ENCODE measurements around the gene SCG3.
A peak's percentile ranks its signal among the peaks of the same experiment; 100 is the strongest.

SCG3 gene

GRCh38 chr15:51680321-51680720 is 982 bp upstream of the SCG3 start:
- DNase-seq: no peak

DNA sequence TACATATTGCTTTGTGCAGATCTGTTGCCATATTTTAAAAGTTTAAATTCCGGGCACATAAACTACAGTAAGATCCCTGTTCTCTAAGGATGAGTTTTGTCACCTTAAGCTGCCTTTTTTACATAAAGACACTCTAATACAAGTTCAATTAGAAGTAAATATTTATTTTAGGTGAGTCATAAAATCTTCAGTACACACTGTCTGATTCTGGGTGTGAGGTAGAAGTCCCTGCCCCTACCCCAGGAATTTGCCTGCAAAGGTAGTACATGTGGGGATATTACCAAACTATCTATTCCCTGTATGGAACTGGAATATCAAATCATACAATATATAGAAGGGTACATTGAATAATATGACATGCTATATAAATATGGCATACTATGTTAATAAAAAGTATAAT is 6.3 kb downstream of the SCG3 start:
- no peak for DNase-seq

DNA sequence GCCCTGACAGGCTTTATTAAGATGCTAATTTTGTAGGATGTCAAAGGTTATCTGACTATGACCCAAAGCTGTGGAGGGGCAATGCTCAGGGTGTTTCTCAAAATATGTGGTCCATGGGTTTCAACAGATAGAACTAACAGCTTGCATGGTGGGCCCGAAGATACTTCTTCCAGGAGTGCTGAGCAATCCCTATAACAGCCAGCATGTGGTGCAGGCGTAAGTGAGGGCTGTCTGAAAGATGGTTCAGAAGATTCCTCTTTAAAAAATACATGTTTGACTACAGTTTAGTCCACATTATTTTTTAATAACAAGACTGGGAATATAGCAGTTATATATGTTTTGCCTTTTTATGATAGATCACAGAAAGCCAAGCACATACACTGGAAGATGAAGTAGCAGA is 7.6 kb downstream of the SCG3 start:
- DNase-seq: no peak

GRCh38 chr15:51692154-51692553 is 10.9 kb downstream of the SCG3 start:
- no peak for DNase-seq

- DNase-seq: no peak
Measured at GRCh38 chr15:51696566-51696965, 15.3 kb downstream of the SCG3 start.

GRCh38 chr15:51697163-51697562 is 15.9 kb downstream of the SCG3 start:
- DNase-seq: no peak

- no peak for DNase-seq
Measured at GRCh38 chr15:51699373-51699772, 18.1 kb downstream of the SCG3 start.

DNA sequence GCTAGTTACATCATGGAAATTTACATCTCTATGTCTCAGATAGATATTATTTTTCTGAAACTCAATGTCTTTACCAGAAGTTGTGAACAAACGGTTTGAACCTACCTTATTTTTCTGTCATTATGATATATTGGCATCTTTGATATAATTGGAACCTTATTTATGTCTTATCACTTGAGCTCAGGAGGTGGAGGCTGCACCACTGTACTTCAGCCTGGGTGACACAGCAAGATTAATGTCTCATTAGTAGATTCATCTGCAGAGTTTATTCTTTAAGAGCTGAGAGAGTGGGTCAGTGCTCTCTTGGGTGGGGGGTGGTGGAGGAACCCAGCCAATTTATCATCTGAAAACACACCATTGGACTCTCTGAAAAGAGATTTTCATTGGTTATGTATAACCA is 21.4 kb downstream of the SCG3 start:
- no peak for DNase-seq

DNA sequence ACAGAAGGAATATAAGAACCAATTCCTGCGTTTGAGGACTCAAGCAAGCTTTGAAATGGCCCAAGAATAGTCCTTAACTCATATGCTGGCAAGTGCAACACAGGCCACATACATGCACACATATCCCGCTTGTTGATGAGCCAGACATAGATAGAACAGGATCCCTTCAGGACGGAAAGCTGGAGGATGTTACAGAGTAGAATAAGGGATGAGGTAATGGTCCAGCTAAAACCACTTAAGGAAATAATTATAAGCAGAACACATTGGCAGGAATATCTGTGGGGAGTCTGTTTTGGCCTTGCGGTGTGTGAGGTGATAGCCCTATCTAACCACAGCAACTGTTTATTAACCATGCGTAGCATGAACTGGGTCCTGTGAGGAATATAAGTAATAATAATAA is 25.0 kb downstream of the SCG3 start:
- DNase-seq: no peak

DNA sequence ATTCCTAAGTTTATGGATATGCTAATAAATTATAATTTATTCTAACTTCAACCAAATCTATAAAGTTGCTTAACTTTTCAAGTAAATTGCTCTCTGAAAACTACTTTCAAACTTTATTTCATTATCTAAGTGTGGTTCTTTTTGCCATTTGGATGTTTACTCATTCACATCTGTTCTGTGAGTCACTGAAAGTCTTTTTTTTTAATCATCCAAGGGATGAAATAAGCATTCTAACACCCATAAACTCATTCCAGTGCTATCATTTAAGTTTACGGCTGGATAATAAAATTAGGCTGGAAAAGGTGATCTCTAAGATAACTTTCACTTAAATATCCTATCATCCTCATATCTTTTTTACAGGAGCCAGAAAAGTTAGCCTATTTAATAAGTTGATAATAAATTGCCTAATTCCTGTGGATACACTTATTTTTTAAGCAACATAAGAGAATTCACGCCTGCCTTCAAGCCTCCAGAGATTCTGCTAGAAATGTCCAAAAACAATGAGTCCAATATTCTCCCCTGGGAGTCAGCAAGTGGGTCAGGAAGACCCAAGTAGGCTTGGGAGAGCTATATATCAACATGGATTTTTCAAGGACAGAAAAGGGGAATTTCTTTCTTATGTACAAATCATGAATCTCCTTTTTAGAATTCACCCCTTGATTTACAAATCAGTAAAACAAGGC is 25.8 kb downstream of the SCG3 start:
- no peak for DNase-seq

GRCh38 chr15:51708013-51708412 is 26.7 kb downstream of the SCG3 start:
- DNase-seq: no peak

DNA sequence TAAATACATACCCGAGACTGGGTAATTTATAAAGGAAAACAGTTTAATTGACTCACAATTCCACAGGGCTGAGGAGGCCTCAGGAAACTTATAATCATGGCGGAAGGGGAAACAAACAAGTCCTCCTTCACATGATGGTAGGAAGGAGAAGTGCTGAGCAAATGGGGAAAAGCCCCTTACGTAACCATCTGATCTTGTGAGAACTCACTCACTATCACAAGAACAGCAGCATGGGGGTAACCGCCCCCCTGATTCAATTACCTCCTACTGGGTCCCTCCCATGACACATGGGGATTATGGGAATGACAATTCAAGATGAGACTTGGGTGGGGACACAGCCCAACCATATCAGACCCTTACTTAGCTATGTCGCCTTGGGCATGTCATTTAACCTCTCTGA is 27.7 kb downstream of the SCG3 start:
- no peak for DNase-seq

- DNase-seq: no peak
Measured at GRCh38 chr15:51714162-51714561, 32.9 kb downstream of the SCG3 start.

- DNase-seq: no peak
Measured at GRCh38 chr15:51714911-51715310, 33.6 kb downstream of the SCG3 start.

DNA sequence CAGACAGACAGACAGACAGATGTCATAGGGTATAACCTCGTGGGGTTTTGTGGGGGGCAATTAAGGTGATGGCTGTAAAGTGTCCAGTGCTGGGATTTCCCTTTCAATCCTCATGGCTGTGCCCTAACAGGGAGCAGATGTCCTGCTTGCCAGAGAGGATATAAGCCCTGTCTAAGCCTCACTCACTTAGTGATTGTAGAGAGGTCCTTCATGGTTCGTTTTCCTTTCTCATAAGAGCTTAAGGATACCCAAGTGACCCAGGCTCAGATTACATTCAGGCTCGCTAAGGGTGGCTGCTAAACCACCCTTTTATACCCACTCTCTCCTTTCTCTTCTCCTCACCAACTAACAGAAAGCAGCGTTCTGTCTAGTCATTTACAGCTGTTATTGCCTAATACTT is 36.9 kb downstream of the SCG3 start:
- DNase-seq: no peak

GRCh38 chr15:51718746-51719145 is 37.4 kb downstream of the SCG3 start:
- DNase-seq: no peak

GRCh38 chr15:51720201-51720995 is 39.1 kb downstream of the SCG3 start:
- no peak for DNase-seq

DNA sequence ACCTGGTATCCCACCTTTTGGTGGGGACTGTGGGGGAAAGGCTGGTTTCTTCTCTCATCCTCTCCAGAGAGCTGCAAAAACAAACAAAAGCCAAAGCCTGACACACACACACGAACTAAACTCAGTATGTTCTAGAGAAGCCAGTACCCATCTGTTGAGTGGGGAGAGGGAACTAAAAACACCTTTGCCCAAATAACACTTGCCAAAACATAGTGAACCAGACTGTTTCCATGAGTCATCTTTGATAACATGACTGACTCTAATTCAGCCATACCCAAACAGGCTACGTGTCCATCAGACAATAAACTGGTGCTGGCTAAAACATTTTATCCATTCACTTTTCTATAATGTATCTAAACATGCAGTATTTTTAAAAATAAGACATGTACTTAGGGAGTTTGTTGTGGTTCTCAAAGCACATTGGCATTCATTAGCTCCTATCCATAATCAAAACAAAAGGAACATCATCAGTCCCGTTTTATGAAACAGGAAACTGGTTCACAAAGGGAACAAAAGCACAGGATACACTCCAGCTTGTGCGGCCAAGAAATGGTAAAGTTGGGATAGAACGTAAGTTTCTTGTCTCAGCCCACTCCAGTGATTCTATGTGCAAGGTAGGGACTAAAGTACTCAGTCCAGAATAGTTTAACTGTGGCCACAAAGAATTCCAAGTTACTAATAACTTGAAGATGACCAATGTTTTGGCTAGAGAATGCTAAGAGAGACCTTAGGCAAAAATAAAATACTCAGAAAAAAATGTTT is 40.1 kb downstream of the SCG3 start:
- DNase-seq: no peak

- no peak for DNase-seq
Measured at GRCh38 chr15:51724199-51724598, 42.9 kb downstream of the SCG3 start.

- no peak for DNase-seq
Measured at GRCh38 chr15:51724673-51725072, 43.4 kb downstream of the SCG3 start.

- peak; percentile 51 for DNase-seq
Measured at GRCh38 chr15:51726302-51727073, 45.2 kb downstream of the SCG3 start.

DNA sequence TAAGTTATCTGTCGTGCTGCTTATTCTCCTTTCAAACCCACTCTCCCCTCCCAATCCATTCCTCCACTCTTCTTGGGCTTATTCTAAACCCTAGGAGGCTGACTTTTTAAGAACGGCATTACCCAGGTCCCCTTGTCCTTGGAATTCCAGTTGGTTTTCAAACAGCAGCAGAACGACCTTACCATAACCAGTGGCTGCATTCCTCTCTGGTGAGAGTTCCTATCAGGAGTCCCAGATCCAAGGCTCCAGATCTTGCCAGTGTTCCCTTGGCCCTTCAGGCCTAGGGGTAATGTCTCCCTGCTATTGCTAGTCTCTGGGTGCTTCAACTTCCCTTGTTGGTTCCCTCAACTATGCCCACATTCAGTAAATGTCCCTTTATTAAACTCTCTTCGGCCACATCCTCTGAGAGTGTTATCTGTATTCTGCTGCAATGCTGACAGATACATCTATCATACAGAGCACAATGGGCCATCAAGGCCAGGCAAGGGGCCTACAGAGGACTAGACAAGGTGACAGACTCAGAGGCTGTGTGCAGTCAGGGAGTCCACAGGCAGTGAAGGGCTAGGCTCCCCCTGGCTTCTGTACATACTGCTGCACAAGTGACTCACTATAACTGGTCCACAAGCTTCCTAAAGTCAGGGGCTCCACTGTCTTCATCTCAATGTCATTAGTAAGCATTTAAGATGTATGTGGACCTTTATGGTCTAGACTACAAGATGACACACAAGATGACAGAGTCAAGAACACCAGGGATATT is 46.0 kb downstream of the SCG3 start:
- DNase-seq: no peak
